Measurements from ENCODE around the gene MANF.

- TF ChIP-seq CTCF (IDR thresholded peaks at IDR 0.05) (no peak), POLR2AphosphoS5 (IDR thresholded peaks at IDR 0.05) (no peak)
Observed at GRCh38 chr3:51375136-51375535, 10.0 kb upstream of the MANF start.

All from gastroesophageal sphincter (tissue), 3 donors.